Left renal cortex interstitium (tissue), 4 donors: ENCODE results near the gene PRLR. TPM values are rescaled to one million over a fixed set of nuclear protein-coding genes. Genes with fewer than 3 reads are reported as not detected.
"Not testable (repeated sequence)": the region's sequence is repeated elsewhere in the genome, so short reads cannot be mapped to it uniquely, and the experiment has no call there.

Experiments
- DNase-seq, 4 donors: peaks; one replicate each; pipeline ENCODE4 v3.0.0-alpha.2; 2013; ENCODE audit warnings: low read depth in 4 of 4, low spot score in 2 of 4, missing footprints in 1 of 4
- polyA plus RNA-seq, 4 donors: library from polyadenylated mRNA; unstranded; fragments of 120-200 nt; gene quantifications; one replicate each; pipeline ENCODE4 v1.2.1, GENCODE V29; 2013; ENCODE audit not compliant: insufficient read length in 4 of 4

The PRLR gene
- polyA plus RNA-seq, 4 donors: 22.8 to 47.8 (median 38.7) TPM

GRCh38 chr5:35045280-35045679, 185.0 kb downstream of the PRLR start:
- DNase-seq: no peak

- DNase-seq: no peak
Measured at GRCh38 chr5:35044649-35045048, 185.6 kb downstream of the PRLR start.

GRCh38 chr5:35042781-35043180, 187.5 kb downstream of the PRLR start:
- DNase-seq: no peak

GRCh38 chr5:35041261-35041660, 189.0 kb downstream of the PRLR start:
- no peak for DNase-seq

- no peak for DNase-seq
Measured at GRCh38 chr5:35038891-35039290, 191.4 kb downstream of the PRLR start.

- DNase-seq: no peak
Measured at GRCh38 chr5:35036536-35036935, 193.8 kb downstream of the PRLR start.

- not testable (repeated sequence) for DNase-seq
Measured at GRCh38 chr5:35035929-35036328, 194.4 kb downstream of the PRLR start.

GRCh38 chr5:35035271-35035670, 195.0 kb downstream of the PRLR start:
- DNase-seq: no peak

- no peak for DNase-seq
Measured at GRCh38 chr5:35032356-35032755, 197.9 kb downstream of the PRLR start.

- DNase-seq: no peak
Measured at GRCh38 chr5:35031276-35031675, 199.0 kb downstream of the PRLR start.

GRCh38 chr5:35030426-35031100, 199.7 kb downstream of the PRLR start:
- DNase-seq: no peak

- no peak for DNase-seq
Measured at GRCh38 chr5:35029333-35029732, 201.0 kb downstream of the PRLR start.

GRCh38 chr5:35026941-35027340, 203.3 kb downstream of the PRLR start:
- DNase-seq: no peak

- no peak for DNase-seq
Measured at GRCh38 chr5:35026280-35026840, 203.9 kb downstream of the PRLR start.

GRCh38 chr5:35024911-35025510, 205.3 kb downstream of the PRLR start:
- no peak for DNase-seq

- no peak for DNase-seq
Measured at GRCh38 chr5:35023391-35024178, 206.7 kb downstream of the PRLR start.

GRCh38 chr5:35016174-35017051, 213.9 kb downstream of the PRLR start:
- no peak for DNase-seq

GRCh38 chr5:35015063-35015462, 215.2 kb downstream of the PRLR start:
- no peak for DNase-seq

GRCh38 chr5:35012796-35013195, 217.5 kb downstream of the PRLR start:
- no peak for DNase-seq

GRCh38 chr5:35012365-35012764, 217.9 kb downstream of the PRLR start:
- DNase-seq: no peak
